Measurements from ENCODE around the gene MED15.
A peak's percentile ranks its signal among the peaks of the same experiment; 100 is the strongest.

Gene MED15

DNA sequence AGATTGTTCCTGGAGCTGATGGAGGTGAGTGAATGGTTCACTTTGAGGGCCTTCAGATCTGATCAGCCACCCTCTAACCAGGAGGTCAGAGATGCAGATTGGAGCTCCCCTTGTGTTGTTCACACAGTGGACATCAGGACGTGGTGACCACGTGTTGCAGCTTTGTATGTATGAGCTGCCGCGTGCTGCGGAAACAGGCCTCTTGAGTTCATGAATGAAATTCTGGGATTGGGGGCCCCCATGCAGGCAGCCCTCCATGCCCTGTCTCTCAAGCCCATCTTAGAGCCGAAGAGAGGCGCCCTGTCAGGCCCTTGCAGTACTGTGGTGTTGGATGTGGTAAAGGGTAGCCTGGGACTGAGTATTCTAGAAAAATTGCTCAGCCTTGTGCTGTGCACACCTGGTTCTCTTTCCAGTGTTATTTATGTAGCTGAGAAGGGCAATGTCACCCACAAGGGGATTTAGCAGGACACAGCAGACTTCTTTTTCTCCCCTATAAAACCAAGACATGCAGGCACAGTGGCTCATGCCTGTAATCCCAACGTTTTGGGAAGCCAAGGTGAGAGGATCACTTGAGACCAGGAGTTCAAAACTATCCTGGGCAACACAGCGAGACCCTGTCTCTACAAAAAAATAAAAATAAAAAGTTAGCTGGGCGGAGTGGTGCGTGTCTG is 64.9 kb downstream of the MED15 start:
- DNase-seq: no peak

DNA sequence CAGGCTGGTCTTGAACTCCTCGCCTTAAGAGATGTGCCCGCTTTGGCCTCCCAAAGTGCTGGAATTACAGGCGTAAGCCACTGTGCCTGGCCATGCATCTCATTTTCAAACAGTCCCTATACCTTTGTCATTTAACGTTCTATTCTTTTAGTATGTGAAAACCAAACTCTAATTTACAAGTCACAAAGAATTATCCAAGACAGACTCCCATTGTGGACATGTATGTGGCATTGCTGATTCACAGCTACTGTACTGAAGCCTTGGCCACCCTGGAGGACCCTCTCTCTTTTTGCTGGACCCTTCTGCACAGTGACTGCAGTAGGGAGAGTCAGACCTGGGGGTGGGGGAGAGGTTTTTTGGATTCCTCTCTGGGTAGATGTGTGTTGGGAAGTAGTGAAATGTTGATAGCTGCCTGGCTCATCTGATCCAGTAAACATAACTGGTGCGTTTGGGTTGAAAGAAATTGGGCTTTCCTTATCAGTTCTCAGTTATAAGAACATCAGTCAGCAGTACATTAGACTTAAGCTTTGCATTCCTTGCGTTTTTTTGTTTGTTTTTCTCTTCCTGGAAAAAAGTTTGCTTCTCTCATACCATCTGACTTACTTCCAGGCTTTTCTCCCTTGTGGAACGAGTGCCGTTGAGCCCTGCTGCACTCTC is 65.9 kb downstream of the MED15 start:
- DNase-seq: no peak

DNA sequence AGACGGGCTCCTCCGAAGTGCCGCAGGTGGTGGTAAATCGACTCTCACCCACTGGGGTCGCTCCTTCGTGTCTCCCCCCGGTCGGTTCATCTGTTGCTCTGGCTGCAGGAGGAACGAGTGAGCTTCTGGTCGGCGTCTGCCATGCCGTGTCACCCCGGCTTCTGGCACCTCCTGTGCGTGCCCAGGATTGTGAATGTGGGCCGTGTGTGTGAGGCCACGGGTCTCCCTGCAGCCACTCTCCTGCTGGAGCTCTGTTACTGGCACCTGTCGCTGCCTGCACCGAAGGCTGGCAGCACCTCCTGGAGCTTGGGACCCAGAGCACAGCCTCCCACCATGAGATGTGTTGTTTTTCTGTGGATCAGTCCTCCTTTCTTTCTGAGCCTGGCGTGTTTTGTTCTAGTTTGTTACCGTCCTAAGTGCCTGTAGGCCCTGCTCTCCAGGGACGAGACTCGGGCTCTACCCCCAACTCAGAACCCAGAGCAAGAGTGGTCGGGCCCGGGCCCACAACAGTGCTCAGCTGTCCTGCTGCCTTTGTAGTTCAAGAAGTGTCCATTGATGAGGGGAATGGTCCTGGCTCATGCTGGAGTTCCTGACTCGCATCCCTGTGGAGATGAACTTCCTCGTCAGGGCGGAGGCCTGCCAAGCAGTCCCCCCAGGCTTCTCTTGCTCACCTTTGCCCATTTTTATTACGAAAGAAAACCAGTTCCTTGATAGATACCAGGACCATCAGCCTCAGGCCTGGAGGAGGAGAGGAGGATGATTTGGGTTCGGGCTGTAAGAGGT is 66.6 kb downstream of the MED15 start:
- no peak for DNase-seq

DNA sequence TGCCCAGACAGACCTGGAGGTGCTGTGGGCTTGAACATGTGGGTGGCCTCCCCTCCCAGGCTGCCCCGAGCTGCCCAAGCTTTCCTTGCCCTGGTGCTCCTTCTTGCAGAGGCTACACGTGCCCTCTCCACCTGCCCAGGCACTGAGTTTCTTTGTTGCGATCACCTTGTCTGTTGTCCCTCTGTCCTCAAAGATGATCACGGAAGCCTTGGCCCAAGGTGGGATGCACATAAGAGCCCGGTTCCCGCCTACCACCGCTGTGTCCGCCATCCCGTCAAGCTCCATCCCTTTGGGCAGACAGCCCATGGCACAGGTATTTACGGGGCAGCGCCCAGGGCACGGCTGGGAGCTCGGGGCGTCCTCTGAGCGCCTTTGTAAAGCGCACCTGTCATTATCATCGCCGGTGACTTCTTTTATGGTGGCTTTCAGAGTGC is 67.5 kb downstream of the MED15 start:
- DNase-seq: no peak

DNA sequence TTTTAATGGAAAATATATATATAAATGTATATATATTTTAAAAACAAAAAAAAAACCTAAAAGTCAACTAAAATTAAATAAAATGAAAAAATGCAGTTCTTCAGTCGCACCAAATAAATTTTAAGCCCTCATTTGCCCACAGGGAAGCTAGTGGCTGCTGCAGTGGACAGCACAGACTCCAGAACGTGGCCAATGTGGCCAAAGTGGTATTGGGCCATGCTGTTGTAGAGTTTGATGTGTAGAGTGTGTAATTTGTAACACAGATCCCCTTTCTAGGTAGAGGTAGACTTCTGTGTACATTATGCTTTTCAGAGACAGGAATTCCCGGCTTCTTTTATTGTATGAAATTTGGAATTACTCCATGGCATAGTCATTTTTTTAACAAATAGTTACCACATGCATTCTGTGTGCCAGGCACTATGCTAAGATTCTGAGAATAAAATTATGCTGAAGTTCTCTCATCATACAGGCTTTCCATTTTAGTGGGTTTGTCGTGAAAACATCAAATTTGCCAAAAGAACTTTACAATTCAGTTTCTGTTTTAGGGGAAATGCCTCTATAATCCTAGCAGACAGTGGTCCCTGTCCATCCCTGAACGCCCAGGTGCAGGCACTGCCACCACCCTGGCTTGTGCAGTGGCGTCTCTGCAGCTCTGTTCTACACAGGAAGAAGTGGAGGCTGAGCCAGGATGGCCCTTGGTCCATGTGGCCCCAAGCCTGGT is 68.5 kb downstream of the MED15 start:
- DNase-seq: no peak

DNA sequence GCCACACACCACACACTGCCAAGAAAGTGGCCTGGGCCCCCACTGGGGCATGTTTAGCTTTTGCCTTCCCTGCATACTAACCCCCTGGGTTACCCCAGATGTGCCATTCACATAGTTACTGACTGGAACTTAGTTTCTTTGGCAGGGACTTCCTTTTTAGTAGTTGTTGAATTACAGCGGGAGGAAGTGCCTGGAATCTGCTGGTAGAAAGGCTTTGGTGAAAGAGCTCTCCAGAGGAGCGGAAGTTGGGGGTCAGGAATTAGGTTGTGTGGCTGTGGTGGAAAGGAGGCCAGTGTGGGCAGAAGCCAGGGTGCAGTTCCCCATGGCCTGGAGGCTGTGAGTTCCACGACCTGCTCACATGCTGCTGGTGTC is 69.0 kb downstream of the MED15 start:
- DNase-seq: peak in 1 of 2 donors; percentile 22

DNA sequence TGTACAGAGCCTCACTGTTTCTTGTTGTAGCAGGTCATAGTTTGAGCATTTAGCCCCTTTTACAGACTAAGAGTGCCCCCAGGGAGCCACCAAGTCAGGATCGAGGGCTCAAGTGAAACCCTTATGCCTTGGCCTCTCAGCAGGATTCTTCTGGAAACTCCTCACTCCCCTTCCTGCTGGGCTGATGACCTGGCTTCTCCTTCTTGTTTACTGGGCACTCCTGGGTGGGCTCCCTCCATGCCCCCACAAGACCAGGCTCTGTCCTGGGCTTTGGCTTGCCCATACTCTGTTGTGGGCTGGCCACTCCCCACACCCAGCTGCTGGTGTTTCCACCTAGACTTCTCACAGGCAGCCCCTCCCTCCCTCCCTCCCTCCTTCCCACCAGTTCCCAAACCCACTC is 69.6 kb downstream of the MED15 start:
- DNase-seq: no peak

DNA sequence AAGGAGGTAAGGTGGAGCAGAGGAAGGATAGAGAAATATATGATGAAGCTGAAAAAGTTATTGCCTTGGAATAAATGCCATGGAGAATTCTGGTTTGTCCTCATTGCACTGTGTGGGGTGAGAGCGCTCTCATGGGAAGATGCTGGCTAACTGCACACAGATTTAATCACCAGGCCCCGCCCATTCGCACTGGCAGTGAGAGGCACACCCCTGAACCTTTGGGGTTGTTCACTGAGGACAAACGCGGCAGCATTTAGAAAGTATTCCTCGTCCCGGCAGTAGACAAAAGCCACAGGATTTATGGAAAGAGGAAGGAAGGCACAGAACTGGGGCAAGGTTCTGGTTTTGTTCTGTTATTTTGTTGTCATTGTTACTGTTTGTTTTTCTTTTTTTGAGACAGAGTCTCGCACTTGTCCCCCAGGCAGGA is 70.2 kb downstream of the MED15 start:
- DNase-seq: no peak

DNA sequence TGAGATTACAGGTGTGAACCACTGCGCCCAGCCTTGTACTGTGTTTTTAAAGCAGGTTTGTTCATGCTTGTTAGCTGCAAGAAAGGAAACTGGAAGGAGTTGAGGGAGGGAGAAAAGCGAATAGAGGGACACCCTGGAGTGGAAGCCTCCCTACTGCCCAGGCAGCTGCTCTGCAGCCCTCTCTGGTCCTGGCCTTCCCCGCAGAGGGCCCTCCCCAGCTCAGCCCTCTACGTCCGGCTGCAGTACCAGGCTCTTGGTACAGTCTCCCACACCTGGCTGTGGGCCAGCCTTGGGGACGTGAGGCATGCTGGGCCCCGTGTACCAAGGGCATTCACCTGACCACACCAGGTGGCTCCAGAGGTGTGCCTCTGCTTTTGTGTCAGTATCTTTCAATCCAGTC is 70.8 kb downstream of the MED15 start:
- DNase-seq: no peak

DNA sequence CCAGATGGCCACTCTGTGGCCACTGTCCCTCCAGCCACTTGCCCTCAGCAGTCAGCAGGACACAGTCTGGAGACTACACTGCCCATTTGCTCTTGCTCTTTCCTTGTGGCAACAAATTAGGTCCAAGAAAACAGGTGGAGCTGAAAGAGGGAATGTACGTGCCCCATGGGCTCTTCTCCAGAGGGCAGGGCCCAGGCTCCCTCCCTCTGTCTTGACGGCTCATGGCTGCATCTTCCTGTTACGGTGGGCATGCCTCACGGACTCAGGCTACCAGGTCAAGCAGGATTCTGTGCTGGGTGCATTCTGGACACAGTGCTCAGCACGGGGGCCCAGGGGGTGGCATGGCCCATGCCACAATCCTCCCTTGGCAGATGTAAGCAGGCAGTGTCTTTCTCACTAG is 71.3 kb downstream of the MED15 start:
- DNase-seq: no peak

DNA sequence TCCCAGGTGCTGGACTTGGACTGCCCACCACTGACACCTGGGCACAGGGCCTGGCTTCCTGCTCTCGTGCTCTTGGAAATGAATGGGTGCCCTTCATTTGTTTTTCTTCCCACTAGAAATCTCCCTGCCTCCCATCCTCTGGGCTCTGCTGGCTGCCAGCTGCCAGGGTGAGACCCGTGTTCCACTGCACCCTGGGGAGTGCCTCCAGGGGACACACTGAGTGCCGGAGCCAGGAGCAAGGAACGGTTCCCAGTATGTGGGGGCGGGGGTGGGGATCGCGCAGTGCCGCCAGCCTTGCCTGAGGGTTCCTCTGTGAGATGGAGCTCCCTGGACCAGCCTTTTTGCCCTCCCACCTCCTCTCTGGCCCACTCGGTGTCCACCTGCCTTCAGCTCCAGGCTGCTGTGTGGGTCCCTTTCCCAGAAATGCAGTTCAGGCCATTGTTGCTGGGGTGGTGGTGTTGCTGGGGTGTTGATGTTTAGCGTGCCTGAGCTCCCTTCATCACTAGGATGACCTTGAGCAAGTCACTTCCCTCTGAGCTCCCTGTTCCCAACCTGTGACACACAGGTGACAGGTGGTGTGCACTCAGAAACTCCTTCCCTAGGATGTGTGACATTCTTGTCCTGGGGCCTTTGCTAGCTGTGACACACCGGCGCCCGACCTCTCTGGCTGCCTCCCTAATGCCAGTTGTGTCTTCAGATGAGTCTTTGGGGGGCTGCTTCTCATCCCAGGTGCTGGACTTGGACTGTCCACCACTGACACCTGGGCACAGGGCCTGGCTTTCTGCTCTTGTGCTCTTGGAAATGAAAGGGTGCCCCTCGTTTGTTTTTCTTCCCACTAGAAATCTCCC is 72.1 kb downstream of the MED15 start:
- DNase-seq: no peak

DNA sequence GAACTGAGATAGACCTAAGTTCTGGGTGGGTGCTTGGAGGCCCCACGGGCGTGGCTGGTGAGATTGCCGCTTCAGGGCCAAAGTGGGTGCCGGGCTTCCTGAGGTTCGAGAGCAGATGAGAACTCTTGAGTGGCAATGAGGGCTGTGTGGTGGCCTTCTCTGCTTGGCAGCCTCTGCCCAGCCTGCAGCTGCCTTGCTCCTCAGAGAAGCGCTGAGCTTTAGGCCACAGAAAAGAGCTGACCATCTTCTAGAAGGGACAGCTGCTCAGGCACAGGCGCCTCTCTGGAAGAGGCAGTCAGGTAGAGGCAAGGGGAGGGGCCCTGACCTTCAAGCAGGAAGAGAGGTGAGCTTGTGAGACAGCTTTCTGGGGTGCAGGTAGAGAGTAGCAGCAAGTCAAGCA is 72.8 kb downstream of the MED15 start:
- no peak for DNase-seq

DNA sequence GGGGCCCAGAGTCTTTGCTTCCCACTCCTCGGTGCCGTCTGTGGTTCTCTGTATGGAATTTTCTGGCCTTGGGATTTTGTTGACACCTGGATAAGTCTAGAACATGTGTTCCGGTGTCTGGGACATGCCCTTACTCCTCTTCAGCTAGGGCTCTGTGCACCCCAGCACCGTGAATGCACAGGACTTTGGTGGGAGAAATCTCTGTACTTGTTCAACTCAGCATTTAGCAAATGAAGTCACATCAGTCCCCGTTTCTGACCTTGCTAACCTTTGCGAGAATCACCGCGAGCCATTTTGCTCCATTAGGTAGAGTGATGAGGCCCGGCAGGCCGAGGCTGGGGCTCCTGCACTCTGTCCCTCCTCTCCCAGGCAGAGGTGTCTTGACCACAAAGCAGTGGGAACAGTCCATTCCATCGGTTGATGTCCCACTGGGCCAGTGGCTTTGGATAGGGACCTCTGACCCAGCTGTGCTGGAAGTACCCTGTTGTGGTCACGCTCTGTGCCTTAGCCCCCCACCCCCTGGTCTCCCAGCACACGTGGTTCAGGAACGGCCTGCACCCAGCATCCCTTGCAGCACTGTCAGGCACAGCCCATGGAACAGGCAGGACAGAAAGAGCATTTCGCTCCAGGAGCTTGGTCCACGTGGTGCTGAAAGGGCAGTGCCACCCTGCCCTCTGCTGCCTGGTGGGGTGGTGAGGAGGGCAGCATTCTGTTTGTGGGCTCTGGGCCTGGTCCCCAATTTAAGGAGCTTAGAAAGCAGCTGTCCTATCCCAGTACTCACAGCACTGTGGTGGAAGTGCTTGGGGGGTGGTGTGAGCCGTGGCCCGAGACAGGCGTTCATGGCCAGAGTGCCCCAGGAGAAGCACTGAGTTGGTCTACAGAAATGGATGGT is 73.4 kb downstream of the MED15 start:
- no peak for DNase-seq

DNA sequence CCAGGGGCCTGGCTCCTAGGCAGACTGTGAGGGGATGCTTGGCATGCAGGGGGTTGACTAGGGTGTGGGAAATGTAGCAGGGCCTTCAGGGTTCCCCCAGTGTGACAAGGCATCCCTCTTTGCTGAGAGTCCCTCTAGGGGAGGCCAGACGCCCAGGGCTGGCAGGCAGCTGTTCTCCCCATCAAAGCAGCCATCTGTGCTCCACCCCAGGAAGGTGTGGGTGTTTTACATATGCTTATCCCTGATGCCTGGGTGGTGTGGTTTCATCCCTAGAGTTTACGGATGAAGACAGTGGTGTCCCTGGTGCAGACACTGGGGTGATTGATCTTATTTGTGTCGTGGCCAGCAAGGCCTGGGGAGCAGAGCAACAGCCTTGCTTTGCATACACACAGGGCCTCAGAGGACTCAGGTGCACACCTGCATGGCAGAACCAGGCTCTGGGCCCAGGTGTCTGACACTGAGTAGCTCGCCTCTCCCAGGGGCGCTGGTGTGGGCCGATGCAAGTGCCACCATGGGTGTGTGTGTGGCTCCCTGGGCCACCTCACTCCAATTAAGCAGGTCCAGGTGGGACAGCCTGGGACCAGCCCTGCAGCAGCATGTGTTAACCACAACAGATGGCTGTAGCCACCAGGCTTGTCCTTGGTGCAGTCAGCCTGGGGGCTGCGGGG is 74.2 kb downstream of the MED15 start:
- DNase-seq: no peak

DNA sequence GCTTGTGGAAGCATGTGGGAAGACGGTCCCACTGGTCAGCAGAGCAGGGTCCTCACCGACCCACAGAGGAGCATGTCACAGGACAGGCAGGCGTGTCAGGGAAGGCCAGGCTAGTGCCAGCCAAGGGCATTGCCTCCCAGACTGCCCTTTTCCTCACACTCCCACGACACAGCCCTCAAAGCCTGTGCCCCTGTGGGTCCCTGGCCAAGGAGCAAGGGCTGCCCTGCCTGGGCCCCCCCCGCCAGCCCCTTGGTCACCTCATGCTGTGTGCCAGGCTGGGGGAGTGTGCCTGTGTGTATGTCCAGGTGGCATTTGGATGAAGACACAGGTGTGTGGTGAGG is 74.7 kb downstream of the MED15 start:
- no peak for DNase-seq

DNA sequence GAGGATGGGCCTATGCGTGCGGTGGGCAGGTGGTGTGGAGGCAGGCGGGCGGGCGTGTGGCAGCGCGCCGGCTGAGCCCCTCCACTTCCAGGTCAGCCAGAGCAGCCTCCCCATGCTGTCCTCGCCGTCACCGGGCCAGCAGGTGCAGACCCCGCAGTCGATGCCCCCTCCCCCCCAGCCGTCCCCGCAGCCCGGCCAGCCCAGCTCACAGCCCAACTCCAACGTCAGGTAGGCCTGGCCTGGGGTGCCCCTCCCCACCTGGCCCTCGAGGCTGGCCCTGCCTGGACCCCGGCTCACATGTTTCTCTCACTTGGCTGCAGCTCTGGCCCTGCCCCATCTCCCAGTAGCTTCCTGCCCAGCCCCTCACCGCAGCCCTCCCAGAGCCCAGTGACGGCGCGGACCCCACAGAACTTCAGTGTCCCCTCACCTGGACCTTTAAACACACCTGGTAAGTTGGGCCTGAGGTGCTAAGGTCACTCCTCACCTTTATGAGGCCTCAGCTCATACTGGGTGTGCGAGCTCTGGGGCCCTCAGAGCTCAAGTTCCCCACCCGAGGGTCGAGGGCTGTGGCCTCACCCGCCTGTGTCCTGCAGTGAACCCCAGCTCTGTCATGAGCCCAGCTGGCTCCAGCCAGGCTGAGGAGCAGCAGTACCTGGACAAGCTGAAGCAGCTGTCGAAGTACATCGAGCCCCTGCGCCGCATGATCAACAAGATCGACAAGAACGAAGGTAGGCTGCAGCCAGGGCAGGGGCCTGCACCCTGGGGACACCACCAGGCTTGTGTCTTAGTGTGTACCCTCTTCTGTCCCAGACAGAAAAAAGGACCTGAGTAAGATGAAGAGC is 75.3 kb downstream of the MED15 start:
- no peak for DNase-seq

DNA sequence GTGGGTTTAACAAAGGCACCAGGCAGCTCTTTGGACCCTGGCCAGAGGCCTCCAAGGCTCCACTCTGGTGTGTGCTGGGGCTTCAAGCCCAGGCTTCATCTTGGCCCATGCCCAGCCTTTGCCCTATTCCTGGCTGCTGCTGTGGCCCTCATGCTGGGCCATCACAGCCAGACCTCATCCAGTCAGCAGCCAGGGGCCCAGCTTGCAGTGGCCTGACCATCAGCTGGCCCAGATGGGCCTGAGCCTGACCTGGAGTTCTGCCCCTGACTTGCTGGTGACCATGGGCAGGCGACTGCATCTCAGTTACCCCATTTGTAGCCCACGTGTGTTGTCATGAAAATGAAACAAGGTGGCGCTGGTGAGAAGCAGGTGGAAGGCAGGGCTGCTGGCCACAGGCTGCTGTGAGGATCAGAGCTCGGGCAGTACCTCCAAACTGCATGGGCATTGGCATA is 76.1 kb downstream of the MED15 start:
- DNase-seq: peak in 1 of 2 donors; percentile 48

DNA sequence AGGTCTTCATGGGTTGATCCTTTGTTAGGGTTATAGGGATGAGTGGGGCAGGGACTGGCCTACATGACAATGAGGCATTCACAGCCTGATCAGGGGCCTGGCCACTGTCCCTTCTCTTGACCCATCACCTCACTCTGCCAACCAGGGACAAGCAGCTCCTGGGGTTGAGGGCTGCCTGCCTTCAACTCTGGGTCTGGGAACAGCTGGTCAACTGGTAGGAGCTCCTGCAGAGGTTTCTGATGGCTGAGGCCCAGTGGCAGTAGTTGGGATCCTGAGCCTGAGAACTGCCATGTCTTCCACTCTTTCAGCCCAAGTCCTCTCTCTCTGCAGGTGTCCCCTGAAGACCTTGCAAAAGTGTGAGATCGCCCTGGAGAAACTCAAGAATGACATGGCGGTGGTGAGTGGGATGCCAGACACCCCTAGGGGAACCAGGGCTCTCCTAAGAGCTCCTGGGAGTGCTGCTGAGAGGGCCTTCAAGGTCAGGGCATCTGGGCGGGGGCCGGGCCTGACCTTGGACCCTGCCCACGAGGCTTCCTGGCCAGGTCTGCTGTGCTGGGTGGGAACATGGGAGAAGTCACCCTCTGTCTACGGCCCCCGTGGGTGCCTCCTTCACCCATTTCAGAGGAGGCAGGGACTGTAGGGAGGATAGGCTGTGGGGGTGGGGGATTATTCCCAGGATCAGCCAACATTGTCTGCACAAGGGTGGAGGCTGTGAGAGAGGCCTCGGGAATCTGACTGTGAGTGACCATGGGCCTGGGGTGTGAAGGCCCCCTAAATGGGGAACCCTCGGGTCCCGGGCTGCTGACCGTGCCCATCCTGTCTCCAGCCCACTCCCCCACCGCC is 76.8 kb downstream of the MED15 start:
- DNase-seq: no peak
